GM21825 (cell line): ENCODE data around the gene CCDC88C.

Experiments
- ATAC-seq: cut with Tn5 transposase; IDR thresholded peaks from one replicate; pipeline ENCODE4 v1.9.1; 2021; ENCODE audit warnings: mild to moderate bottlenecking, moderate library complexity; ENCODE audit not compliant: unreplicated experiment

Gene CCDC88C

GRCh38 chr14:91365552-91365951 lies 52.1 kb downstream of the CCDC88C start:
- no peak for ATAC-seq

- ATAC-seq = no peak
Measured at GRCh38 chr14:91364524-91365270, 52.9 kb downstream of the CCDC88C start.

DNA sequence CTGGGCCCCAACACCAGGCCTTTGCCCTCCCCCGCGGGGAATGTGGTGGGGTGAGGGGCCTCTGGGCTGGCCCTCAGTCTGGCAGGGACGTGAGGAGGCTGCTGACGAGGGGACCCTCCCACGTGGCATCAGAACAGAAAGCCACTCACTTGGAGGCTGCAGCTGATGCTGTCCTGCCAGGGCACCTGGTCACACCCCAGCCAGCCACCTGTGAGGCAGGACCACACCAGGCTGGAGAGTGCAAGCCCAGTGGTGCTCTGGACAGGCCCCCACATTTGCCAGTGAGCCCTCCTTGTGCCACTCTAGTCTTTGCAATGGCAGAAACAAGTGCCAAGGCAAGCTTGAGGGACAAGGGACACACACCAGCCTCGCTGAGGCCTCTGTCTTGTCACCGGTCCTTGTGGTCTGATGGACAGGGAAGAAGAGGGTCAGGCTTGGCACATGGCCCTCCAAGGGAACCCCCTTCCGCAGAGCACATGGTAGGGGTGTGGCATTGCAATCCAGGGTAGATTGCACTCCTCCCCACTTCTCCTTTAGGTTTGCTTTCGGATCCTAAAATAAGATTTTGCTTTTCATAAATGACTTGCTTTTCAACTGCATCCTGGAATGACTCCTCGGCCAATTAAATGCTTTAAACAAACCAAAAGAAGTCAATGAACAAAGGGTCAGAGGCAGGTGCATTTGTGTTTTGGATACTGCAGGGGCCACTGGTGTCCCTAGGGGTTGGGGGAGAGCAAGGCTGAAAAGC lies 53.7 kb downstream of the CCDC88C start:
- ATAC-seq = peak; percentile 51

- no peak for ATAC-seq
Measured at GRCh38 chr14:91361233-91361811, 56.3 kb downstream of the CCDC88C start.

GRCh38 chr14:91360490-91361232 lies 57.0 kb downstream of the CCDC88C start:
- no peak for ATAC-seq

GRCh38 chr14:91358654-91359220 lies 58.9 kb downstream of the CCDC88C start:
- no peak for ATAC-seq

- no peak for ATAC-seq
Measured at GRCh38 chr14:91358025-91358319, 59.6 kb downstream of the CCDC88C start.

- ATAC-seq = no peak
Measured at GRCh38 chr14:91357272-91358024, 60.2 kb downstream of the CCDC88C start.

GRCh38 chr14:91356181-91356763 lies 61.3 kb downstream of the CCDC88C start:
- no peak for ATAC-seq

- ATAC-seq = no peak
Measured at GRCh38 chr14:91354979-91355685, 62.5 kb downstream of the CCDC88C start.

DNA sequence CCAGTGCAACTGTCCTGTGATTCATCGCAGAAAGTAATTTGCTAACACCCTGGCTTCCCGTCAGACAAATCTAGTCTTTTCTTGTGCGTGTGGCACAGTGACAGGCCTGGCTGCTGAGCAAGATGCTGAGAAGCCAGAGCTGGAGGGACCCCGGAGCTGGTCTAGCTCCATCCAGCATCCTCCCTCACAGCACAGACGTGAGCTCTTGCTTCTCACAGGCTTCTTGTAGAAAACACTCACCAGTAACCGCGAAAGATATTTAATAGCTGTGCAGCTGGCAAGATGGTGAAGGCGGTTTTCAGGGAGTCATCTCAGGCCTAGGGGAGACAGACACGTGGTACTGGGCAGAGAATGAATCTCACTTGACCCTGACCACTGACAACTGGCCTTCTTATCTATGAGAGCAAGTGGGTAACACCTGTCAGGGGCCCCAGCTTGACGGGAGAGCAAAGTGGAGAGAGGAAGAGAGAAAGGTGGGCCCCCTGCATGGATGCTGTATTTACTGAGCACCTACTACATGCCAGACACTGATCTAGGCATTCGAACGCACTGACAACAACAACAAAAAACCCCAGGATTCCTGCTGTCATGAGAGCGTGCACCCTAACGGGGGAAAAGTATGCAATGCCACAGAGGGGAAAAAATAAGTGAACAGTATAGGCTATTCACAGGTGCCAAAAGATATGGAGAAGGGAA lies 63.3 kb downstream of the CCDC88C start:
- no peak for ATAC-seq

DNA sequence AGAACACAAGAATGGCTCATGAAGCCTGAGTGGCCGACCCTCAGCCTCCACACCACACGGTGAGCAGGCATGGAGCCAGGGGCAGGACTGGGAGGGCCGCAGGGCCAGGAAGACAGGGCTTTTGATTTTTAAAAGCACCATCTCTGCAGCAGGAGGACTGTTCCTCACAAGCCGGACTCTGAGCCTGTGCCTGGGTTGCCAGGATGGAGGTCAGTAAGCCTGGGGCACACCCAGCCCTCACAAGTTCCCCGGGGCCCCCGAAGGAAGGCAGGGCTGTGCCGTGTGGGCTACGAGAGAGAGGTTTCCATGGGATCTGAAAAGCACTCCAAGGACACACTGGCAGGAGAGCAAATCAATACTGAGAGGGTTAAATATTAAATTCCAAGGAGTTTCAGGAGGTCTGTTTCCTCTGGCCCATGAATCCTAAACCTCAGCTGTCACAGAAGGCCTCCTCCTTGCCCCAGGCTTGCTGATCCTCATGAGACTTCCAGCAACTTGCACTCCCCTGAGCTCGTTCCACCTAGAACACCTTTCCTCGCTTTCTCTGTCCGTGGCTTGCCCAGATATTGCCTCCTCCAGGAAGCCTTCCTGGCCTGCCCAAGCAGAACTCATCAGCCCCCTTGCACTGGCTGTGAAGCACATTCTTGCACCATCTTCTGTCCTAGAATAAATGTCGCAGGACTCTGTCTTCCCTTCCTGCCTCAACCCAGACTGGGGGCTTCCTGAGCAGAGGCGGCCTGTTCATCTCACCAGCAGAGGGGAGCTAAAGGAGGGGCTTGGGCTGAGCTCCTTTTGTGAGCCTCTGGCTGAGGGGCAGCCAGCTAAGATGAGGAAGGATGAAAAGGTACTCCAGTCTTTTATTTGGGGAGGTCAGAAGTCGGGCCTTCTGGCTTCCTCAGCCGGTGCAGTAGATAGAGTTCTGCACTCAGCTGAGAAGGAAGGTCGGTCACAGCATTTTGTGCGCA lies 64.6 kb downstream of the CCDC88C start:
- ATAC-seq = no peak

GRCh38 chr14:91352053-91352452 lies 65.6 kb downstream of the CCDC88C start:
- no peak for ATAC-seq

- no peak for ATAC-seq
Measured at GRCh38 chr14:91351512-91351862, 66.1 kb downstream of the CCDC88C start.

DNA sequence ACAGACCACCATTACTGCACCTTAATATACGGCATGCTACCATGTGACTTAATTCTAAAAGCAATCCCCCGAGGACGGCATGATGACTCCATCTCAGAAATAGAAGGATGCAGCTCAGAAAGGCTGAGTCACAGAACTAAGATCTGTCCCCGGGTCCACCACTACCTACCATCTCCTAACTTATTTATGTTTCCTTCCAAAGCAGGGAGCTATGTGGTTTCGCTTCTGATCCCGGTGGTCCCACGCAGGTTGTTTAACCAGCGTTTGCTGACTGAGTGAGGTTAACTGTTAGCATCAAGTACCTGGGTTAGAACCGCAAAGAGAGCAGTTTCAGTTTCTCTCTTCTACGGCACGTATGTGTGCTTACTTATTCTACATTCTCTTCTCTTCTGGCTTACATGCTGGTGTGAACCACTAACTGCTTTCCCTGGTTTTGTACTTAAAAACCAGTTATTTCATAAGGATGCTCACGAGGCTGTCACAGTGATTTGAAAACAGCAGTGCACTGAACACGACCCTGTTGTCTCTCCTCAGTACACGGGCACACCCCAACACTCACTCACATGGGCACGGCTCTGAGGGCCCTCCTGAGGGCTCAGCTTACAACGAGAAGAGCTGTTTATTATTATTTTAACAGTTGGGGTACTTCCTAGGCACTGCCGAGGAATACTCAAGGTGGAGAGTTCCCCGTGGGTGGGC lies 66.7 kb downstream of the CCDC88C start:
- peak; percentile 49 for ATAC-seq

- ATAC-seq = peak; percentile 9
Measured at GRCh38 chr14:91350483-91350812, 67.2 kb downstream of the CCDC88C start.

DNA sequence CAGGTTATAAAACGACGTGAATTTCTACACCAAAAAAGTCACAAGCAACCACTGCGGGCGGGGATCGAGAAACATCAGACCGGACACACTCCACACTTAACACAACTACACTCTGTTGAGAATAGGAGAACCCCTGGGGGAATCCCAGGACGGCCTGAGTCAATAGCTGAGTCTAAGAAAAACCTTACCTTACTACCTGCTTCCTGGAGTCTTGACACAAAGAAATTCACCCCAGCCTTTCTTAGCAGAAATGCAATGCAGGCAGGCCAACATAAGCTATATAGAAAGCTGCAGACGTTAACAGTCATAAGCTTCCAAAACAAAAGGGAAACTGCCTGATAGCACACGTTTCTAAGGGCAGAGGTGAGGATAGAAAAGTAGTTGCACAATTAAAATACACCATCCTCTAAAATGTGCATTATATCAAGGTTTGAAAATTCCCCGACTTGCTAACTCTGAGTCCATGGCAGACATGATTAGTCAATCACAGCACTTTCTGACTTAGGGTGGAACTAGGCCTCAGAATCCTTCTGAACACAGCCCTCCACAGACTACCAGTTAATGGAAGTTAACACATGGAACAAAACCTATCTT lies 68.0 kb downstream of the CCDC88C start:
- ATAC-seq = peak; percentile 55
